22Rv1 (cell line): ENCODE measurements around the gene MTHFD1L.

Source experiments
- H3K27ac ChIP-seq: fragments of 450-650 bp; 2 replicates; pipeline ENCODE4 v1.5.1; 2017
- ZFX ChIP-seq: fragments of 450-650 bp; IDR thresholded peaks from 2 replicates; pipeline ENCODE4 v1.6.1; 2017; ENCODE audit warnings: antibody characterized with exemption, borderline replicate concordance
- TF ChIP-seq, protein P1 (sequence below): fragments of 450-650 bp; IDR thresholded peaks from 2 replicates; pipeline ENCODE4 v1.5.1; 2017; ENCODE audit warnings: mild to moderate bottlenecking

The MTHFD1L gene

DNA sequence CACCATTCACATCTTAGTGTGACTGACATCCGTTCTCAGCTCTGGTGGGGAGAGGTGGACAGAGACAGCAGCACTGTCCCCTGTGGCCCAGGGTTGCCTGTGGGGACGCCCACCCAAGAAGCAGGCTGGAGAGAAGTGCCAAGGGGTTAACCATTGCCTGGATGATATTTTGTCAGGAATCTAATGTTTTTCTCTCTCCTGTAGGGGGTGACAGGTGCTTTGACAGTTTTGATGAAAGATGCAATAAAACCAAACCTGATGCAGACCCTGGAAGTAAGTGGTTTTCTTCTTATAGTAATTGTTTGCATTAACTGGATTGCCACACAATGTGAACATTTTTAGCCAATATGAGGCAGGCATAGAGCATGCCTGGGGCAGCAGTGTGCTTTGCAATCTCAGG lies 99.3 kb downstream of the MTHFD1L start:
- TF ChIP-seq, protein P1, sequence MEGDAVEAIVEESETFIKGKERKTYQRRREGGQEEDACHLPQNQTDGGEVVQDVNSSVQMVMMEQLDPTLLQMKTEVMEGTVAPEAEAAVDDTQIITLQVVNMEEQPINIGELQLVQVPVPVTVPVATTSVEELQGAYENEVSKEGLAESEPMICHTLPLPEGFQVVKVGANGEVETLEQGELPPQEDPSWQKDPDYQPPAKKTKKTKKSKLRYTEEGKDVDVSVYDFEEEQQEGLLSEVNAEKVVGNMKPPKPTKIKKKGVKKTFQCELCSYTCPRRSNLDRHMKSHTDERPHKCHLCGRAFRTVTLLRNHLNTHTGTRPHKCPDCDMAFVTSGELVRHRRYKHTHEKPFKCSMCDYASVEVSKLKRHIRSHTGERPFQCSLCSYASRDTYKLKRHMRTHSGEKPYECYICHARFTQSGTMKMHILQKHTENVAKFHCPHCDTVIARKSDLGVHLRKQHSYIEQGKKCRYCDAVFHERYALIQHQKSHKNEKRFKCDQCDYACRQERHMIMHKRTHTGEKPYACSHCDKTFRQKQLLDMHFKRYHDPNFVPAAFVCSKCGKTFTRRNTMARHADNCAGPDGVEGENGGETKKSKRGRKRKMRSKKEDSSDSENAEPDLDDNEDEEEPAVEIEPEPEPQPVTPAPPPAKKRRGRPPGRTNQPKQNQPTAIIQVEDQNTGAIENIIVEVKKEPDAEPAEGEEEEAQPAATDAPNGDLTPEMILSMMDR = no peak
- TF ChIP-seq ZFX = no peak
- H3K27ac ChIP-seq = no peak overlapping the region

- TF ChIP-seq, protein P1 = no peak
- TF ChIP-seq ZFX = no peak
- no peak overlapping the region for H3K27ac ChIP-seq
These were observed 101.3 kb downstream of the MTHFD1L start for GRCh38 chr6:150966786-150967185.

DNA sequence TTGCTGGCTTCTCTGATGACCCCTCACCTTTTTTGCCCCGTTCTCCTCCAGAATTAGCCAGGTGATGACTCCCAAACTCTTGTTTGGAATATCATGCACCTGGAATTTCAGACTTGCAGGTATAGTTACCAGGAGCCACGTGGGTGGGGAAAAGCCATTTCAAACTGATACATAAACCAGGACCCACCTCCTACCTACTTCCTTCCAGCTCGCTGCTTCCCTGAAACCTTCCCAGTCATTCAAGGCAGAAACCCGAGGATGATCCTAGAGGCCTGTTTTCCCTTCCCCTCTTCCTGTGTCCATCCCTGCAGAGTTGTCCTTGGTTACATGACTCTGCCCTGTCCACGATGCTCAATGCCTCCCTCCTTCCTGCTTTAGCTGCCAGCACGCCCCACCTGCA lies 101.9 kb downstream of the MTHFD1L start:
- H3K27ac ChIP-seq = no peak overlapping the region
- TF ChIP-seq, protein P1 = no peak
- TF ChIP-seq ZFX = no peak

GRCh38 chr6:150967910-150968309 lies 102.4 kb downstream of the MTHFD1L start:
- no peak overlapping the region for H3K27ac ChIP-seq
- TF ChIP-seq, protein P1 = no peak
- no peak for TF ChIP-seq ZFX

DNA sequence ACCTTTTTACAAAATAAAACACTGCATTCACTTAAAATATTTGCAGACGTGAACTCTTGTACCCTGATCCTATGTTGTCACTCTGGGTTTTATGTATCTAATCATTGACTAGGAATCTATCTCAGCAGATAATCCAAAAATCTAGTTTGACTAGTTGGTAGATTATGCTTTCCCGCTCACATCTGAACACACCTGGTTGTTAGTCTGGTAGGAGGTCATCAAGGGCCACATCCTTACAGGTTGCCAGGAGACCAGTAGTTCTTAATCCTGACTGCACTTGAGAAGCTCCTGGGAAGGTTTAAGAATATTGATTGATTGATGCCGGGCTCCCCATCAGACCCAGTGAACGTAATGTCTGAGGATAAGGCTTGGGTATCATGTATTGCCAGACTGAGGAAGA lies 104.4 kb downstream of the MTHFD1L start:
- TF ChIP-seq, protein P1 = no peak
- TF ChIP-seq ZFX = no peak
- no peak overlapping the region for H3K27ac ChIP-seq

DNA sequence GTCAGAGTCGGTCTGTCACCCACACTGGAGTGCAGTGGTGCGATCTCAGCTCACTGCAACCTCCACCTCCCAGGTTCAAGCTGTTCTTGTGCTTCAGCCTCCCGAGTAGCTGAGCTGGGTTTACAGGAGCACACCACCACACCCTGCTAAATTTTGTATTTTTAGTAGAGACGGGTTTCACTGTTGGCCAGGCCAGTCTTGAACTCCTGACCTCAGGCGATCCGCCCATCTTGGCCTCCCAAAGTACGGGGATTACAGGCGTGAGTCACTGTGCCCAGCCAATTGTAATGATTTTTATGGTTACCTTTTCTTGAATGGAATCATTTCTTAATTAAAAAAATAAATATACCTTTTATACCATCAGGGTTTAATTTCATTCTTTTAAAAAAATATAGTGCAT lies 105.7 kb downstream of the MTHFD1L start:
- TF ChIP-seq ZFX = no peak
- TF ChIP-seq, protein P1 = no peak
- H3K27ac ChIP-seq = no peak overlapping the region

DNA sequence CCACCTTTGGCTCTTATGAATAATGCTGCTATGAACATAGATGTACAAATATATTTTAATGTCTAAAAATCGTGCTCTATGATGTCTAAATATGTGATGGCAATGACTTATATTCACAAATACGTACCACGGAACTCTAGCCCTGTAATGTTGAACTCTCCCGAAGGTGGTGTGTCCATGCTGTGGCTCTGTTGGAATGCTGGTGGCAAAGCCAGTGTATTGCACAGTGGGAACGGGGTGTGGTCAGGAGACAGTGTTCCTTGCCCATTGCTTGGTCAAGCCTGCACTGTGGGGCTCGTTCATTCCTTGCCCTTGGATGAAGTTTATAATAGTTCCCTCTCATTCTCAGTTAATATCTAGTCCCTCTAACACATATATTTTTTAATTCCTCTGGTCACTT lies 109.6 kb downstream of the MTHFD1L start:
- H3K27ac ChIP-seq = no peak overlapping the region
- TF ChIP-seq, protein P1 = no peak
- no peak for TF ChIP-seq ZFX
